Fibroblast of villous mesenchyme (primary cell): ENCODE data around the gene TRIM59. TPM values are rescaled to one million over a fixed set of nuclear protein-coding genes. Genes with fewer than 3 reads are reported as not detected.

Experiments used
- DNase-seq: peaks from one replicate; pipeline ENCODE4 v3.0.0-alpha.2; 2010; ENCODE audit warnings: low read depth
- H3K4me3 ChIP-seq: 2 replicates; pipeline ENCODE4 v1.5.1; 2011; ENCODE audit warnings: low read depth, mild to moderate bottlenecking, low read length
- total RNA-seq: library from RNA; depleted of rRNA; stranded (reverse); fragments of >200 nt; gene quantifications from 2 replicates; pipeline ENCODE4 v1.2.3, GENCODE V29; 2012
- TF ChIP-seq, protein P1 (sequence below): IDR thresholded peaks from 2 replicates; pipeline ENCODE4 v1.5.1; 2012; ENCODE audit warnings: low read depth, mild to moderate bottlenecking, low read length; ENCODE audit not compliant: insufficient read depth

TRIM59 gene
- total RNA-seq, 1 donor = 47.5 TPM

DNA sequence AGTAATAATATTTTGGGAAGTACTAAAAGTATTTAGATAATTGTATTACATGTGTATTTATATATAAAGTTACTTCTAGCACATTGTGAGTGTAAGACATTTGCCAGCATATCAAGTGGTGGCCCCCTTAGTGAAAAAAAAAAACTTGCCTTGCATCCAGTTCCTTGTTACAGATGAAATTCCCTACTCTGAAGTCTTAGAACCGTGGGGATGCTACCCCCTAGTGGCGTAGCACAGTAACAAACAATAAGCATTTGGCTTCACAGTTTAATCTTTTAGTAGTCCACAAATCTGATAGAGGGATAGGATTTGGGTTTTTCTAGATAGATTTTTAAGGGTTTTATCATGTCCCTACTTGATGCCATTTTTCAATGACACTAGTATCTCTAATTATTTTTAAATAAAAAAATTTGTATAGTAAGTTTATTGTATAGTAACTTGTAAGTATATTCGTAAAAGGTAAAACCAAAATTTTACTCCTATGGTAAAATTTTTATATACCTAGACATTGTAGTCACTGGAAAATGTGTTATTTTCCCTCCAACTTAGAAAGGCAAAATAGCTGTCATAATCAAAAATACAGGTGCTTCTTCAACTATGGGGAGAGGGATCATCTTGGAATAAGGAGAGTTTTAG lies 35.9 kb downstream of the TRIM59 start:
- H3K4me3 ChIP-seq = no peak overlapping the region
- TF ChIP-seq, protein P1, sequence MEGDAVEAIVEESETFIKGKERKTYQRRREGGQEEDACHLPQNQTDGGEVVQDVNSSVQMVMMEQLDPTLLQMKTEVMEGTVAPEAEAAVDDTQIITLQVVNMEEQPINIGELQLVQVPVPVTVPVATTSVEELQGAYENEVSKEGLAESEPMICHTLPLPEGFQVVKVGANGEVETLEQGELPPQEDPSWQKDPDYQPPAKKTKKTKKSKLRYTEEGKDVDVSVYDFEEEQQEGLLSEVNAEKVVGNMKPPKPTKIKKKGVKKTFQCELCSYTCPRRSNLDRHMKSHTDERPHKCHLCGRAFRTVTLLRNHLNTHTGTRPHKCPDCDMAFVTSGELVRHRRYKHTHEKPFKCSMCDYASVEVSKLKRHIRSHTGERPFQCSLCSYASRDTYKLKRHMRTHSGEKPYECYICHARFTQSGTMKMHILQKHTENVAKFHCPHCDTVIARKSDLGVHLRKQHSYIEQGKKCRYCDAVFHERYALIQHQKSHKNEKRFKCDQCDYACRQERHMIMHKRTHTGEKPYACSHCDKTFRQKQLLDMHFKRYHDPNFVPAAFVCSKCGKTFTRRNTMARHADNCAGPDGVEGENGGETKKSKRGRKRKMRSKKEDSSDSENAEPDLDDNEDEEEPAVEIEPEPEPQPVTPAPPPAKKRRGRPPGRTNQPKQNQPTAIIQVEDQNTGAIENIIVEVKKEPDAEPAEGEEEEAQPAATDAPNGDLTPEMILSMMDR = peak; percentile 81
- peak; percentile 87 for DNase-seq

DNA sequence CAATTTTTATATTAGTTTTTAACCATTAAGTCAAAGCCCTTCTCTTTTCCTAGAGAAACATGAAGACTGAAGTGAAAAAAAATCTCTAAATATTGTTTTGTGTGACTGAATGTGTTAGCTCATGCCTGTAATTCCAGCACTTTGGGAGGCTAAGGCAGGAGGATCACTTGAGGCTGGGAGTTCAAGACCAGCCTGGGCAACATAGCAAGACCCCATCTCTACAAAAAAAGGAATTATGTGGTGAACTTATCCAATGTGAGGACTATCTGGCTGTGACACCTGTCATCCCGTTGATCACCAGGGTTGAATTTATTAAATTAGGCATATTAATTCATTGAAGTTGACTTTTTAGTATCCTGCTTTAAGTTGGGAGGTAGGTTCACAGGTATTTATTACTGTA lies 37.1 kb downstream of the TRIM59 start:
- no peak for DNase-seq
- TF ChIP-seq, protein P1 = no peak
- no peak overlapping the region for H3K4me3 ChIP-seq

DNA sequence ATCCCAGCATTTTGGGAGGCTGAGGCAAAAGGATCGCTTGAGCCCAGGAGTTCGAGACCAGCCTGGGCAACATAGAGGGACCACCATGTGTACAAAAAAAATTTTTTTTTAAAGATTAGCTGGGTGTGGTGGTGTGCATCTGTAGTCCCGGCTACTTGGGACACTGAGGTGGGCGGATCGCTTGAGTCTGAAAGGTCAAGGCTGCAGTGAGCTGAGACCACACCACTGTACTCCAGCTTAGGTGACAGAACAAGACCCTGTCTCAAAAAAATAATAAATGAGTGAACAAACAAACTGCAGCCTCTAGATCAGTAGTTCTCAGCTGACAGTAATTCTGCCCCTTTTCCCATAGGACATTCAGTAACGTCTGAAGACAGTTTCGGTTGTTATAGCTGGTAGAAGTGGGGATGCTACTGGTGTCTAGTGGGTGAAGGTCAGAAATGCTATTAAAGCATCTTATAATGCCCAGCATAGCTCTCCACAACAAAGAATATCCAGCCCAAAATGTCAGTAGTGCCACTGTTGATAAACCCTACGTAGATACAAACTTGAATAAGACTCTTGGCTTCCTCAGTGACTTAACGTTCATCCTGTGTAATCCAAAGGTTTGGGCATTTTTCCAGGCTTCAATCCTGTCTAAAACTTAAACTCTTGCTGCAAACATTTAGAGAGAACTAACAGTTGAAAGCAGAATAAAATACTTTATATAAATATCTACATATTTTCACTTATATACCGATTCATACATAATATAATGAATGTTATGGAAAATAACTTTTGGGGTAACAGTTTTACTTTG lies 39.6 kb downstream of the TRIM59 start:
- DNase-seq = peak; percentile 25
- no peak overlapping the region for H3K4me3 ChIP-seq
- TF ChIP-seq, protein P1 = no peak

DNA sequence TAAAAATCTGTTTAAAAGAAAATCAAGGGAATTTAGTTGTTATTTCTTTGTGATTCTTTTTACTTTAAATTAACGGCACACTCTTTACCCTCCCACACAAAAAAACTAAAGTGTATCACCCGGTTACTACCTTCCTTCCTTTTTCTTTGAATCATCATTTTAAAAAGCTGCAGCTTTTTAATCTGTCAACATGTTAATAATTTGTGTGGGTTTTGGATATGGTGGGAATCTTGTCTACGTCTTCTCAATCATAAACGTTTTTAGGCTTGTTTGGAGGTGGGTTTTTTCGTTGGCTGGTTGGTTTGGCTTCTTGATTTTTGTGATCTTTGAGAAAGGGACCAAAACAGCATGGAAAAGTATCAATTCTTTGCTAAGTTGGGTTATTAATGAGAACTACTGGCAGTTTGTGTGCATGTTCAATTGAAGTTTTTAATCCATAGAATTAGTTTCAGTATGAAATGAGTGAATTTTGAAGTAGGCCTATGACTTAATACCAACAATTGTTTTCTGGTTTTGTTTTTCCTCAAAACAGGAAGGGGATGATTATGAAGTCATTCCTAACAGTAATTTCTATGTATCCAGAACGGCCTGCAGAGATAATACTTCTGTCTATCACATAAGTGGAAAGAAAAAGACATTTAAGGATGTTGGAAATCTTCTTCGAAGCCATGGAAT lies 45.7 kb downstream of the TRIM59 start:
- peak; percentile 54 for DNase-seq
- TF ChIP-seq, protein P1 = no peak
- peak overlapping the region; percentile 97 for H3K4me3 ChIP-seq

DNA sequence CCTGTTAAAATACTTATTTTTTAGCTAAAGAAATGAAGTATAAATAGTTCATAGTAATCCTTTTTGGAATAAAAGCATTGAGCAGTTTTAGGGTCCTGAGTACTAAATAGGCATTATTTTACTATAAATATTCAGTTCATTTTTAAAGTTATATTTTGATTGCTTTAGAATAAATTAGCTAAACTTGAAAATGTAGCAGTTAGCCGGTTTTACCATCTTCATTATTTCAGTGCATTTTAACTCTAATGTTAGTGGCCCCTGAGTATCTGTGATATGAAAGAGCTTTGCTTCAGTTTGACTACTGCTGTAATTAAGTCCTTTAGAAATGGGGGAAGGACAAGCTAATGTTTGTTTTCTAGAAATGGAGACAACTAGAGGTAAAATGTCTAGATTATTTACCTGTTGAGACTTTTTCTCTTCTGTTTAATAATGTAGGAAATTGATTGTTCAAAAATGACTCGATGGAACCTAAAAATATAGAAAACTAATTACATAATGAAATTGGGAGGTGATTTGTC lies 46.5 kb downstream of the TRIM59 start:
- TF ChIP-seq, protein P1 = no peak

DNA sequence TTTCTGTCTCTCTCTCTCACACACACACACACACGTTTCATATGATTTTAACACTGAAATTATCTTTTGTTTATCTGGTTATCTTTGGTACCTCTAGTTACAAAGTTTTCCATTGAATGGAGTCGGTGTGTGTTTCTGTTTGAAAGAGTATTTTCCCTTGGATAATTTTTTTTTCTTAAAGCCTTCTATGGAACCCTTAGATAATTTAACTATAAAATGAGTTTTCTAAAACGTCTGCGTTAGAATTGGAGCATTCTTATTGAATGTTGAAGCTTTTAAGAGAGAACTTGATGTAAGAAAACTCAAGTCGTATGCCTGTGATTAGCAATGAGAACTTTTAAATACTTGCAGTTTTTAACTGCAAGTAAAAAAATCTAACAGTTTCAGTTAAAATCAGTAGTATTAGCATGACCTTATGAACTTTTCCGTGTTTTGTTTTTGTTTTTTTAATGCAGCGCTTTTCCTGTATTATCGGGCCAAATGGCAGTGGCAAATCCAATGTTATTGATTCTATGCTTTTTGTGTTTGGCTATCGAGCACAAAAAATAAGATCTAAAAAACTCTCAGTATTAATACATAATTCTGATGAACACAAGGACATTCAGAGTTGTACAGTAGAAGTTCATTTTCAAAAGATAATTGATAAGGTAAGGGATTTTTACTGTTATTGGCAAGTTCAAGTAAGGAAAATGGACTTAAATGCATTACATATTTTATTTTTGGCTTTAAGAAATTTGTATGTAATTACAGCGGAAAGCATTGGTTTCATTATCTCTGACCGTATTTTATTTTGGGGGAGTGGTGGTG lies 47.2 kb downstream of the TRIM59 start:
- peak overlapping the region; percentile 97 for H3K4me3 ChIP-seq
- DNase-seq = peak; percentile 26
- TF ChIP-seq, protein P1 = no peak

More for the DNA sequence above, 46.5 kb downstream of the TRIM59 start:
- peak overlapping the region; percentile 97 for H3K4me3 ChIP-seq
- DNase-seq = peak; percentile 41
